ENCODE data around the gene COL18A1.

Gene COL18A1

DNA sequence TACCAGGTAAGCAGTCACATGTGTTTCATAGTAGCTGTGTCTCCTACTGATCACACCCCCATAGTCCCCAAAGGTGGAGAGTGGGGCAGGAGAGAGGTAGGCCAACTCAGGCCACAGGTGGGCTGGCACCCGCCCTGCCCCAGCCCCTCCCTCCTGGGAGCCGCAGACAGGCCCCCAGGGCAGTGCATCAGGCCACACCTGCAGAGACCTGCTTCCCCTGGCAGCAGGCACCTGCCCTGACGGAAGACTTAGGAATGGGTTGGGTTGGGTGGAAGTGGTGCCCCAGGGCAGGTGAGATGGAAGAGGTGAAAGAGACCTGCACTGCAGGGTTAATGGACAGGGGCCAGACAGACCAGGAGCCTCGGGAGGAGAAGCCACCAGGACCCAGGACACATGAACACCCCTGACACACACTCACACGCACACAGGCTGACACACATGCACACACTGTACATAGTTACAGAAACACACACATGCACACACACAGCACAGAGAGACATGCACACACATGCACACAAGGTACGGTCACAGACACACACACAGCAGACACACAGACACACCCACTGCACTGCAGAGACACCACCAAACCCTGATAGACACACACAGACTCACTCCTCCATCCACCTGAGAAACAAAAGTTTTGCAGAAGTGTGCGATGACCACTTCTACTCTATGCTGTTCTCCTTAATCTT lies 1.7 kb upstream of the COL18A1 start:
- DNase-seq: no peak

DNA sequence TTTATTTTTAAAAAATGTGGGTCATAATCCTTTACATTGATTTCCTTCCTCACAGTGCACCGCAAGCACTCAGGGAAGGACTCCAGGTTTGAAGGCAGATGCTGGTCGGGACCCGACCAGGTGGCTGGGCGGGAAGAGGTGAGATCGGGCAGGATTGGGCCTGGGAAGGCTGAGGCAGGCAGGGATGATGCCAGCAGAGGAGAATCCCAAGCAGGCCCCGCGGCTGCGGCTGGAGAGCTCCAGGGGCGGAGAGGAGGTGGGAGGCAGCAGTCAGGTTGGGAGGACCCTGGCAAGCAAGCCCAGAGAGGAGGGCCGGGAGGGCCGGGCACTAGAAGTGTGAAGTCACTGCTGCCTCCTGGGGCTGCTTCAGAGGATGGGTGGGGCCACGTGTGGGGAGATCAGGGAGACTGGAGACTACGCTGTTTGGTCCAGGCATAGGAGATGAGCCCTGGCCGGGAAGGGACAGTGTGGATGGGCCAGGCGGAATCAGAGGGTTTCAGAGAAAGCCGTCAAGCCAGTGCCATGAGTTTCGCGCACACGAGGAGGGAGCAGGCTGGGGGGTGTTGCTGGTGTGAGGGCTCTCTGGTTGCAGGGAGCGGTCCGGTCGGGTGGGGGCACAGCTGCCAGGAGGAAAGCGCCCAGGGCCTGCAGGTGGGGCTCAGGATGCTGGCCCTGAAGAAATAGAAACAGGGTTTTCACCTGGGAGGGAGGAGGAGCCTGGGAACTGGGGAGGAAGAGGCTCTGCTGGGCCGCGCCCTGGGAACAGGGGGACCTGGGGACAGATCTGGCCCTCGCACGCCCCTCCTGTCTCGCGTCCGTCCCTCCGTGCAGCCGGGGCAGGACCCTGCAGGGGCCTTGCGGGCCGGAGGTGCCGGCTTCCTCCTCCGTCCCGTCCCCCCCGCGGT lies 888 bp upstream of the COL18A1 start:
- no peak for DNase-seq

DNA sequence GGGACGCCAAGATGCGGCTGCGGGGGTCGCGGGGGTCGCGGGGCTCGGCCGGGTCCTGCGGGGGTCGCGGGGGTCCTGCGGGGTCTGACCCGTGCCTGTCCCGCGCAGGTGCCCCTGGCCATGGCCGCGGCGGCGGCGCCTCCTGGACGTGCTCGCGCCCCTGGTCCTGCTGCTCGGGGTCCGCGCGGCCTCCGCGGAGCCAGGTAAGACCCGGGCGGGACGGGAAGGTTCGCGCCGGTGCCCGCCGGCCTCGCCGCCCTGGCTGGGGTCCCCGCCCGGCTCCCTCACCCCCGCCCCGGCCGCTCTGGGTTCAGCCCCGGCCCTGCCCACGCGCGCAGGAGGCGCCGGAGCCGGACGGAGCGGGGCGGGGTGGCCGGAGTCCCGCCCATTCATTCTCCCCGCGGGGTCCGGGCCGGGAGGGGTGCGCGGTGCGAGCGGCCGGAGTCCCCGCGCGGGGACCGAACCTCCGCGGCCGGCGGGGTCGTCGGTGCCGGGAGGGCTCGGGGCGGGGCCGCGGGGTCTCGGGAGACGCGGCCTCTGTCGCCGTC lies 380 bp downstream of the COL18A1 start:
- DNase-seq: no peak

DNA sequence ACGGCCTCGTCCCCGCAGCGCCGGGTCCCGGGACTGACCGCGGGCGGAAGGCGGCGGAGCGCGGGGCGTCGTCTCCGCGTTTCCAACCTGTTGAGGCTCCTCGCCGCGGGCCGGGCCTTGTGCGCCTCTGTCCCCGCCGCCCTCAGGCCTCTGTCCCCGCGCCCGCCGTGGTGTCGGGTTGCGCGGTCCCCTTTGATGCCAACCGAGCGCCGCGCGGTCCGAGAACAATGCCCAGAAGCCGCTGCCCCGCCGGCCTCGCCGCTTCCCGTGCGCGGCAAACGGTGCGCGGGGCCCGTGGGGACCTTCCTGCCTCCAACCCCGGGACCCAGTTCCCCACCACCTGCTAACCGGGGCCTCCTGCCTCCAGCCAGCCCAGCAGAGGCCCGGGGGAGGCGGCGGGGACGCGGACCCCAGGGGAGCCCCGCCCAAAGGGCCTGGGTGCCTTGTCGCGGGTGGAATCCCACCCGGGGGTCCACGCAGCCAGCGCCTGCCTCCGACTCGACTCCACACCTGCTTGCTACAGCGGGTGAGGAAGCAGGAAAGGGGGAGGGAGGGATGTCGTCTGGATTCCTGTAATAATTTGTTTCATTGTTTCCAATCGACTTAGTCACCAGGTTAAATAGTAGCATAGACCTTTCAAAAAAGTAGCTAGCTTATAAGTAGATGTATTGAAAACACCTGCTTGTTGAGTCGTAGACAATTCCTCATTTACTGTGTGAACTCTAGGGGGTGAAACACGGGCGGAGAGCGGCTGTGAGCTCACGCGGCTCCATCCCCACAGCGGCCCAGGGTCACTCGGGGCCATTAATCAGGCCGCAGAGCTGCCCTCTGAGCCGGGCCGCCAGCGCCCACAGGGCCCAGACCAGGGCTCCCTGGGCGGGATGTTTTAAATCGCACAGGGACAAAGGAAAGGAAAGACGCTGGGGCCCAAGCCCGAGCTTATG lies 1.1 kb downstream of the COL18A1 start:
- no peak for DNase-seq

DNA sequence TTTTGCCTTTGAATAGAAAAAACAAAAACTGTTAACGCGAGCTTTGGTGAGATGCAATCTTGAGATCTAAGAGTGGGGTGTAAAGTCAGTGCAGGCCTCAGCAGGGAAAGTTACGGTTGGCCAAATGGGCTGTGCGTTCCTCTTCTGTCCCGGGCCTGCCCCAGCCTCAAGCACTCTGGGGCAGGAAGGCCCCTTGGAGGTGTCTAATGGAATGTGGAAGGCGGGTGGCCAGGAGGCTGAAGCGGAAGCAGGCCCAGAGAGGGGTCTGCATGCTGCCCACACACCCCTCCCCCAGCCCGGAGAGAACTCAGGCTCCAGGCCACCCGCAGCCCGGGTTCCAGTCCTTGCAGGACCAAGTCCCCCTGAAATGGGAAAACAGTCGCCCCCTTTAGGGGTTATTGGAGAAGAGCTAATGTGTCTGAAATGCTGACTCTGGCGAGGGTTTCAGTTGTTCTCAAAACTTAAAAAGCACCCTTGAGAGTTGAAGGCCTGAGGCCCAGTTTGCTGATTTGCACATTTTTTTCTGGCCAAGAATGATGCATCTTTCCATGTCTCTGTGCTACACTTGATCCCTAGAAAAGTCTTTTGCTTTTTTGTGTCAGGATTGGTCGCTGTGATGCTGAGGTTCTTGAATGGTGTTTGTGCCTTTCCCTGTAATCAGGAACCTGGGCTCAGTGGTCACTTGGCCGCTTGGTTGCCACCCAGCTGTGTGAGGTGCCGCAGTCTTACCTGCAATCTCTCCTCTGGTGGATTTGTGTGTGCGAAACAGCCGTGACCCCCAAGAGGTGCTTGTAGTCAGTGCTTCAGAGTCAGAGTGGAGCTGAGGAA lies 2.0 kb downstream of the COL18A1 start:
- DNase-seq: no peak

DNA sequence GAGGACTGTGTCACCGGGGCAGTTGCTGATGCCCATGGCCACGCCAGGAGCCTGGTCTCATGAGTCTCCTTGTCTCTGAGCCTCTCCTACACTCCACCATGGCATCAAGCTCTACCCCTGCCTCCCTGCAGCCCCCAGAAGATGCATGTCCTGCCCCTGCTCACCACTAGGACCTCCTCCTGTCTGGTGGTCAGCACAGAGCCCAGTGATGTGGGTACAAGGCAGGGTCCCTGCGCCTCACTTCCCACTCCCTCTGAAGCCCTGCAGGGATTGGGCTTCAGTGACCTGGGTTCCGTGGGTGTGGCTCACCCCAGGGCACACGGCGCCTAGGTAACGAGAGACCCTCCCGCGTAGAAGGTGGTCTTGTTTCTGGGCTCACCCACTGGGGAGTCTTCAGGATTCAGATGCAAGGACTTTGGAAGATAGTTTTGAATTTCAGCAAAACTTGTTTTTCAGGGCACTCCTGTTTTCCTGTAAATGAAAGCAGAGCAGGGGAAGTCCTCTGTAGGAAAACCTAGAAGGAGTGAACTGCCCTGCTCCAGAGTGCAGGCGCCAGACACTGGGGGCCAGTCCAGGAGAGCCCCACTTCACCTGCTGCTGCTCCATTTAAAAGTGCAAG lies 2.8 kb downstream of the COL18A1 start:
- no peak for DNase-seq

DNA sequence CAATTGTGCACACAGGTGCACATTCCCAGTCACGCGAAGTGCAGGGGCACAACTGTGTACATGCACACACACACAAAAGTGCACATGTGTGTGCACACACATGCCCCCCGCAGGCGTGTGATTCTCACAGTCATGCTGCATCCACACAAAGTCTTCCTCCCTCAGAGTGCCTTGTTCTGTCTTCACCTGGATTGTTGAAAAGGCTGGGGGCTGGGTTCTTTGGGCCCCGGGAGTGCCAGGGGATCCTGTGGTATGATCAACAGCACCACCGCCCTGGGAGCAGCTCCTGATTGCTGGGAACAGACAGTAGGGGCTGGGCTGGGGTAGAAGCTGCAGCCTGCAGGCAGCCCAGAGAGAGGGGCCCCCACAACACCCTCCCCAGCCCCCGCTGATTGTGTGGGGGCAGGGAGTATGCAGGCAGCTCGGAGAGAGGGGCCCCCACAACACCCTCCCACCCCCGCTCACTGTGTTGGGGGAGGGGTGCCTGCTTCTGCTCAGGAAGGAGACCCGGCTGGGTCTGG lies 3.4 kb downstream of the COL18A1 start:
- DNase-seq: no peak

DNA sequence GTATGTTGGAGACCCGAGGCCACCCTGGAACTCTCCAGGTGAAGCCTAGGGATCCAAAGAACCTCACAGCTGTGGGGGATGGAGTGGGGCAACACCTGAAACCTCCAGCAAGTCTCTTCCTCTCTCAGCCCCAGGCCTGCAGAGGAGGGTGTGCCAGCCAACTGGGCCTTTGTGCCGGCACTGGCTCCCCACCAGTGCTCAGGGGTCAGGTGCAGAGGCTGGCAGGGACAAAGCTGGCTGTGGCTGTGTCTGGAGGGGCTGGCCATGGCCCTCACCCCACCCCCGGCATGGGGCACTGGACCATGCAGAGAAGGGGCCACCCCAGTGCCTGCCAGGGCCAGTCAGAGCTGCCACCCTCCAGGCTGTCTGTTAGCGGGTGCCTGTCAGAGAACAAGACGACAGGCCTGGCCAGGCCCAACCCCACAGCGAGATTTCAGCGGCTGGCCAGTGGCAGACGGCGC lies 3.9 kb downstream of the COL18A1 start:
- no peak for DNase-seq

DNA sequence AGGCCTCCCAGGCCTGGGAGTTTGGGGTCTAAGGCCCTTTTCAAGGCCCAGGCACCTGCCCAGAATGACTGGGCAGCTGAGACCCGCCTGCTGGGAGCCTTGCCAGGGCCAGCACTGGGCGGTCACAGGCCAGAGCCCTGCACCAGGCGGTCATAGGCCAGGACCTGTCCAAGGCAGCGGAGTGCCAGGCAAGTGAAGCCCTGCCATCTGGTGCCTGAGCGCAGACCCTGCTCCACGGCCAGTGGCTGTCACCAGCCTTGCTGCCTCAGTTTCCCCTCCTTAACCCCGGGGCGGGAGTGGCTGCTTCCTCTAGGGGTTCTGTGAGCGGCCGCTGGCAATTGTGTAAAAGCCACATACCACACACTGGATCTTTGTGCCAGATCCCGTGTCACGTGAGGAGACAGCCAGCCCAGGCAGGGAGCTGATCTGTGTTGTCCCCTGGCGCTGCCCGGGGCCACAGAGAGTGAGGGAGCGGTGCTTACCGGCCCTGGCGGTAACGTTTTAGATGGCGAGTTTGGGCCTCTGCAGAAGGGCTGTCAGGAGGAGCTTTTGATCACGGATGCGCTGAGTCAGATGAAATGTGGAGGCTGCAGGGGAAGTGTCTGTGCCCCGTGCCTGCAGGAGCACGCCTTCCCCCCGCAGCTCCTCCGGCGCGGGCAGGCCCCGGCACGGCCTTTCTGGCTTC lies 4.6 kb downstream of the COL18A1 start:
- DNase-seq: peak; percentile 19

DNA sequence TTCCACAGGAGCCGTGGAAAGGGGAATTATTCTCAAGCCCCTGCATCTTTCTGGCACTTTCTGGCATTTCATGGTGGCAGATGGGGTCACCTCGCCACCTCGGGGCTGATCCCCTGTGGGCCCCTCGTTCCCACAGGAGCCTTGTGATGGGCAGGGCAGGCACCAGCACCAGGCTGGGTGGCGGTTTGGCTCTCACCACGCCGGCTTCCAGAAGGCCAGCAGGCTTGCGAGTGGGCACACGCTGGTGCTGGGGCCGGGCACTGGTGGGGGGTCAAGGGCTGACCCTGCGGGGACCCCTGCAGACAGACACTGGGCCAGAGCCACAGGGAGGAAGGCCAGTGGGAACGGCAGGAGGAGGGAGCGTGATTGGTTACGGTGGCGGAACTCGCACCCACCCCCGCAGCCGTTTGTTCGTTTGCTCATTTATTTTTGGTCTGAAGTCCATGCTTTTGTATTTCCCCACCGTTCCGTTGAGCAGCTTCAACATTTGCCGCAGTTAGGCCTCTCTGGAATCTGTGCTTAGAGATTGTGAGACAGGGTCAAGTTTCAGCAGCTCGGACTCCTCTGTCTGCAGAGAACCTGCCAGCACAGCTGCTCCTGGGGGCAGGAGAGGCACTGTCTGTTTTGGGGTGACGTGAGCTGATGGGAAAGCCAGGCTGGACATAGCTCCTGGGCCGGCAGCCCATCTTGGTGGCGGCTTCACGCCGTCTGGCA lies 5.3 kb downstream of the COL18A1 start:
- no peak for DNase-seq

DNA sequence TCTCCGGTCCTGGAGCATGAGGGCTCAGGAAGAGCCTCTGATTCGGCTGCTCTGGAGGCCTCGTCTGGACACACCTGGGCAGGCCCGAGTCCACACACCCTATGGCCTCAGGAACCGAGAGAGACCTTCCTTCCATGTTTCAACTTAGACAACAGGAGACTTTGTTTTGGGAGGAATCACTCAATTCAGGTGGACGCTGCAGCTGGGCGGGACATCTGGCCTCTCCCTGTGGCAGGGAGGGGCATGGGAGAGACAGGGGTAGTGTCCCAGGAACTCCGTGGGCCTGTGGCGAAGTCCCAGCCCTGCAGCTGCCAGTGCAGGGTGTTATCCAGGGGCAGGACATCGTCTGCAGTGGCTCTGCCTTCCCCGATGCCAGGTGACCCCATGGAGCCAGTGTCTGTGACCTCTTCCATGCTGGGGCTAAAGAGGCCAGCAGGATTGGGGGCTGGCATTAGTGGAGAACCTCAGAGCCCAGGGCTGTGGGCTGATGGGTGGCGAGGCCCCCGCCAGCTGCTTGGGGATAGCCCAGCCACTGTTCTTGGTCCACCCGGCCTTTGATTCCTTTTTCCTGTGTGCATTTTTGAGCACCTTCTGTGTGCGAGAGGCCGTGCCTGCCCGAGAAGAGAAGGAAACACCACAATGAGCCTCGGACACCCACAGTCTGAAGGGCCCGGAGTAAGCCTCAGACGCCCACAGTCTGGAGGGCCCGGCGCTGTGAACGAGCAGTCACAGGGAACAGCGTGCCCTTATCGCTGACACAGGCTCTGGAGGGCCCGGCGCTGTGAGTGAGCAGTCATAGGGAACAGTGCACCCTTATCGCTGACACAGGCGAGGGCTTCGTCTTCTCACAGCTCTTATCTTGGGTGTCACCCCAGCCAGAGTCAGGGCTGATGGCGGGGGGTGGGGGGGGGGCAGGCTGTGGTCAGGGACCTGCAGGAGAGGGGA lies 6.2 kb downstream of the COL18A1 start:
- DNase-seq: no peak

DNA sequence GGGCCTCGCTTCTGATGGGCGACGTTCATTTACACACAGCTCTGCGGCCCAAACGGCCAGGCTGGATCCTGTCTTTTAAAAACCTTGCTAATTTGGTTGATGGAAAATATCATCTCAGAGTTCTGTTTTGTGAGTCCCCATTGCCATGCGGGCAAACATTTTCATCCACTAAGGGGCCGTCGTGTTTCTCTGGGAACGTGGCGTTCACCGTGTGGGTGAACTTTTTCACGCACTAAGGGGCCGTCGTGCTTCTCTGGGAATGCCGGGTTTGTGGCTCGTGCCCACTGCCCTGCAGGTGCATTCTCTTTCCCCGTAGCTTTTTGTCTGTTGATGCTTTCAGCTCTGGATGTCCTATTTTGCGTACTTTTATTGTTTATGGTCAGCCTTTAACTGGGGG lies 6.8 kb downstream of the COL18A1 start:
- DNase-seq: no peak

DNA sequence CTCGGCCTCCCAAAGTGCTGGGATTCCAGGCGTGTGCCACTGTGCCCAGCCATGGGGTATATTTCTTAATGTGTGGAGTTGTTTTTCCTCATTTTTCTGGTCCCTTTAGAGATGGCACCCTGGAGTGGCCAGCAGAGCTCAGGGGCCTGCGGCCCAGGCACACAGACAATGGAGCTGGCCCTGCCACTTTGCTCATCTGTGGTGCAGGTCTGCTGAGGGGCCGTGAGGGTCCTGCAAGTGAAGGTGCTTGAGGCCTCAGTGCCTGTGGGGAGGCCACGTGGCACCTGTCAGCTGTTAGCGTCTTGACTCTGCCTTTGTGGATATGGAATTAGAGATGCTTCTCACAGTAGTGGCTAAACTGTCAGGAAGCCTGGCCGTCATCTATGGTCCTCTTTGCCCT lies 7.5 kb downstream of the COL18A1 start:
- DNase-seq: no peak

DNA sequence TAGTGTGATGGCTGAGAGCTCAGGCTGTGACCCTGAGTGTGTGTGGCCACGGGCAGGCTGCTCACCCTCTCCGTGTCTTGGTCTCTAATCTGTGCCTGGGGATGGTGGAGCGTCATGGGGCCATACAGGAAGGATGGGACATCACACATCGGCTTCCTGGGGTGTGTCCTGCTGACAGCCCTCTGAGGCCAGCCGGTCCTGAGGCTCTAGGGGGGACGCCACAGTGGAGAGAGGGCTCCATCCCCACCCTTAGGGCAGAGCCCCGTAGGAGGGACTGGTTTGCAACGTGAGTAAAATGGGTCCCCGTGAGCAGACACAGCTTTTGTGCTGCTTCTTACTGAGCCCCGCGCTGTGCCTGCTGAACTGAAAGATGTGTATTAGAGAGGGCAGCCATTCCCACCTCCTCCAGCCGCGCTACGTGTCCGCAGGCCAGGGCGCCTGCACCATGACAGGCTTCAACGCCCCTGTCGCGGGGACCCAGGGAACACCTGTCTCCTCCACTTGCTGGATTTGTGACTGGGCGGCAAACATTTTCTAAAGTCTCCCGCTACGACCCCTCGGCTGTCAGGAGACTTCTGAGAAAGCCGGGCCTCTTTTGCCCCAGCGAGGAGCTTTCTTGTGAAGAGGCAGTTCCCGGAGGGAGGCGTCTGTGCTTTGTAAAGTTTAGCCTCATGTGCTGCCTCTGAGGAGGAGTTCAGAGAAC lies 8.1 kb downstream of the COL18A1 start:
- DNase-seq: no peak

DNA sequence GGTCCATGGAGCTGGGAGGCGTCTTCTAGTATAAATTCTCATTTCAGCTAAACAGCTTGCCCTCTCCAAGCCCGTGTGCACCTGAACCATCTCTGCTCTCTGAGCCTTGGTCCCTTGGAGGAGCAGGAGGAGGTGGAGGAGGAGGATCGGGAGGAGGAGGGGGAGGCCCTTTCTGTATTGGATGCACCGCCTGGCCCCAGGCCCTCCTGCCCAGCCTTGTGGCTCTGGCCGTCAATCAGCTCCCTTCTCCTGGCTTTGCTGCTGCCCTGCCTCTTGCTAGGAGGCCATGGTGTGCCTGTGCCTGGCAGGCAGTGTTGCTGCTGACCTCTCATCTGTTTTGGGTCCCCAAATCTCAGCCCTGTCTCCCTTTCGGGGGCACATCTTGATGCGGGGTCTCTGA lies 9.0 kb downstream of the COL18A1 start:
- no peak for DNase-seq

DNA sequence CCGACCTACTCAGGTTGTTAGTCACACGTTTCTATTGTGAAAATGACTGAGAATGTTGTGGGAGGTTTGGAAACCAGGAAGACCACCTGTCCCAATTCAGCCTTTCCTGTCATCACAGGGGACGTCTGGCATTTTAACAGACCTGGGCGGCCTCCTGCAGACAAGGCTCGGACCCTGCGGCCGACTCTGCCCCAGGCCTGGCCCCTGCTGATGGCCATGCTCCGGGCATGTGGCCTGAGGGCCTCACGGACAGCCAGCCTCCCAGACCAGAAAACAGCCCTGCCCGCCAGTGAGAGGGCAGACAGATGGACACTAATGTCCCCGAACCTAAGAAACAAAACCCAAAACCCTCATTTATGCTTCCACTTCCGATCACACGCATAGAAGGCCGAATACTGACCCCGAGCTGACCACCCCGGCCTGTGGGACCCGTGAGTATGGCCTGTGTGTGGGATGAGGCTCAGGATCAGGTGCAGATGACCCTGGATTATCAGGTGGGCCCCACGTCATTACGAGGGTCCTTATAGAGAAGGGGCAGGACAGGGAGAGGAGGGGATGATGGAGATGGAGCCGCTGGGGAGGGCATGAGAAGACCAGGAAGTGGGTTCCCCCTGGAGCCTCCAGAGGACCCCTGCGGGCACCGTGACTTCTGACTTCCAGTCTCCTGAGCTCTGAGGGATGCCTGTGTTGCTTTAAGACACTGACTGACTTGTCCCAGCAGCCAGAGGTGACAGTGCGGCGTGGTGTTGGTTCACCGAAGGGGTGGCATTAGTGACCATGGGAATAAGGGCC lies 9.6 kb downstream of the COL18A1 start:
- no peak for DNase-seq

Measured in MV-4-11 (cell line).